Immature natural killer cell (primary cell): ENCODE results near the gene POLRMT. TPM values are rescaled to one million over a fixed set of nuclear protein-coding genes. Genes with fewer than 3 reads are reported as not detected.
A peak's percentile ranks its signal among the peaks of the same experiment; 100 is the strongest.
"Not testable (repeated sequence)": the region's sequence is repeated elsewhere in the genome, so short reads cannot be mapped to it uniquely, and the experiment has no call there.

Experiments used
- DNase-seq, 3 donors: peaks; one replicate each; pipeline ENCODE4 v3.0.0; 2022; ENCODE audit warnings: mixed read lengths in 1 of 3
- H3K27ac Mint-ChIP-seq, 6 donors: one replicate each; pipeline ENCODE4 v1.8.0; 2020; ENCODE audit warnings: mixed read lengths in 6 of 6, mild to moderate bottlenecking in 5 of 6, inconsistent platforms in 4 of 6, moderate library complexity in 3 of 6
- H3K27me3 Mint-ChIP-seq, 3 donors: one replicate each; pipeline ENCODE4 v1.8.0; 2020 to 2021; ENCODE audit warnings: low read depth in 3 of 3, mild to moderate bottlenecking in 3 of 3, mixed read lengths in 3 of 3, moderate library complexity in 3 of 3, inconsistent platforms in 1 of 3
- H3K36me3 Mint-ChIP-seq, 3 donors: one replicate each; pipeline ENCODE4 v1.8.0; 2020; ENCODE audit warnings: mixed read lengths in 3 of 3, inconsistent platforms in 2 of 3, mild to moderate bottlenecking in 2 of 3
- H3K4me1 Mint-ChIP-seq, 2 donors: one replicate each; pipeline ENCODE4 v1.8.0; 2020; ENCODE audit warnings: inconsistent platforms in 2 of 2, mild to moderate bottlenecking in 2 of 2, mixed read lengths in 2 of 2, moderate library complexity in 1 of 2
- H3K4me3 Mint-ChIP-seq, 5 donors: one replicate each; pipeline ENCODE4 v1.8.0; 2020; ENCODE audit warnings: mild to moderate bottlenecking in 5 of 5, mixed read lengths in 5 of 5, inconsistent platforms in 3 of 5, moderate library complexity in 3 of 5
- H3K9me3 Mint-ChIP-seq, 6 donors: one replicate each; pipeline ENCODE4 v1.8.0; 2020; ENCODE audit warnings: mild to moderate bottlenecking in 6 of 6, mixed read lengths in 6 of 6, inconsistent platforms in 4 of 6, moderate library complexity in 3 of 6
- polyA plus RNA-seq, 3 donors: library from polyadenylated mRNA; unstranded; fragments of 300-500 nt; fragmentation: Illumina TruSeq; gene quantifications; one replicate each; pipeline ENCODE4 v1.2.3, GENCODE V29; 2021

The POLRMT gene
- polyA plus RNA-seq, 3 donors from 2014 or later: 26.6 to 38.1 (median 37.5) TPM

DNA sequence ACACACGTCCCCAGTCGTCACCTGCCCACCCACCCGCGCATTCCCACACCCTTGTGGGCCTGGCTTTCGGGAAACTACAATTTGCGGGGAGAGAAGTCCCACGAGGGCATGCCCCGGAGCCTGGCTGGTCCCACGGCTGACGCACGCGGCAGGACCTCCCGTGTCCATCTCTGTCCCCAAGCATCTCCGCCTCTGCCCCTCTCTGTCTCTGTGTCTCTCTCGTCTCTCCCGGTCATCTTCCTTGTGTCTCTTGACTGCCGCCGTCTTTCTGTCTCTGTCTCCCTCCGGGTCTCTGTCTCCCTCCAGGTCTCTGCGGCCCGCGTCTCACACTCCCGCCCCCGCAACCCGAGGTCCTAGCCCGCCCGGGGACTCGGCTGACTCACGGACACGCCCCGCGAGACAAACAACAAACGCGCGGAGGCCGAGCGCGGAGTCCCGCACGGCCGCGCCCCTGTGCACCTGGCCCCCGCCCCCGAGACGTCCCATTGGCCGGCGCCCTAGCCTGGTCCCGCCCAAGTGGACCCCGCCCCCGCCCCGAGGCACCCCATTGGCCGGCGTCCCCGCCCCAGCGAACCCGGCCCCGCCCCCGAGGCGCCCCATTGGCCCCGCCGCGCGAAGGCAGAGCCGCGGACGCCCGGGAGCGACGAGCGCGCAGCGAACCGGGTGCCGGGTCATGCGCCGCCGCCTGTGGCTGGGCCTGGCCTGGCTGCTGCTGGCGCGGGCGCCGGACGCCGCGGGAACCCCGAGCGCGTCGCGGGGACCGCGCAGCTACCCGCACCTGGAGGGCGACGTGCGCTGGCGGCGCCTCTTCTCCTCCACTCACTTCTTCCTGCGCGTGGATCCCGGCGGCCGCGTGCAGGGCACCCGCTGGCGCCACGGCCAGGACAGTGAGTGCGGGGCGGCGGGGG is 6.2 kb upstream of the POLRMT start, which contains the start of gene FGF22:
TSS of gene FGF22 (plus strand) at position 627 of the 908 bp plus-strand sequence. CDS start at position 674, 47 bp downstream.
- H3K27ac Mint-ChIP-seq: peak within 1 kb of the TSS; percentile 87 to 99 (median 98)
- H3K36me3 Mint-ChIP-seq: no peaks in the 10 kb centered on the region
- no peaks in the 10 kb centered on the region for H3K9me3 Mint-ChIP-seq
- H3K4me3 Mint-ChIP-seq: peak within 1 kb of the TSS; percentile 83 to 96 (median 92)
- peaks cover 4 to 5% (median 5%) of the 10 kb centered on the region in 3 donors for H3K27me3 Mint-ChIP-seq
- peak; percentile 89 to 92 (median 92) for DNase-seq
- peaks cover 7 to 9% of the 10 kb centered on the region in 2 donors for H3K4me1 Mint-ChIP-seq

DNA sequence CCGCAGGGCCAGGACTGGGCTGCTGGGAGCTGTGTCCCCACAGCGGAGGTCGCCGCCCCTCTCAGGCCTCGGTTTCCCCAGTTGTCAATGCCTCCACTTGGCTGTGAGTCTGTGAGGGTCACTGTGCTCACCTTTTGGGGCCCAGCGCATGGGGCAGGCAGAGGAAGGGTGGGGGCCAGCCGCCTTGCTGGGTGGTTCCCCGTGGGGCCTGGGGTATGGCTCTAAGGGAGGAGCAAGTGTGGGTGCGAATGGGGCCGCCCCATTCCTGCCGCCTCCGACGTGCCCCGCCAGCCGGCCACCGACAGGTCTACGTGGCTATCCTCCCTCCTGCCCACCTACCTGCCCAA is 5.5 kb upstream of the POLRMT start:
- H3K4me1 Mint-ChIP-seq: peaks cover 9 to 14% of the 10 kb centered on the region in 2 donors
- no peaks in the 10 kb centered on the region for H3K36me3 Mint-ChIP-seq
- peak overlapping the region; percentile 83 to 96 (median 92) for H3K4me3 Mint-ChIP-seq
- H3K9me3 Mint-ChIP-seq: no peaks in the 10 kb centered on the region
- DNase-seq: no peak
- H3K27ac Mint-ChIP-seq: peak overlapping the region in 5 of 6 donors; percentile 95 to 99 (median 99)
- peaks cover 4 to 5% (median 4%) of the 10 kb centered on the region in 3 donors for H3K27me3 Mint-ChIP-seq

DNA sequence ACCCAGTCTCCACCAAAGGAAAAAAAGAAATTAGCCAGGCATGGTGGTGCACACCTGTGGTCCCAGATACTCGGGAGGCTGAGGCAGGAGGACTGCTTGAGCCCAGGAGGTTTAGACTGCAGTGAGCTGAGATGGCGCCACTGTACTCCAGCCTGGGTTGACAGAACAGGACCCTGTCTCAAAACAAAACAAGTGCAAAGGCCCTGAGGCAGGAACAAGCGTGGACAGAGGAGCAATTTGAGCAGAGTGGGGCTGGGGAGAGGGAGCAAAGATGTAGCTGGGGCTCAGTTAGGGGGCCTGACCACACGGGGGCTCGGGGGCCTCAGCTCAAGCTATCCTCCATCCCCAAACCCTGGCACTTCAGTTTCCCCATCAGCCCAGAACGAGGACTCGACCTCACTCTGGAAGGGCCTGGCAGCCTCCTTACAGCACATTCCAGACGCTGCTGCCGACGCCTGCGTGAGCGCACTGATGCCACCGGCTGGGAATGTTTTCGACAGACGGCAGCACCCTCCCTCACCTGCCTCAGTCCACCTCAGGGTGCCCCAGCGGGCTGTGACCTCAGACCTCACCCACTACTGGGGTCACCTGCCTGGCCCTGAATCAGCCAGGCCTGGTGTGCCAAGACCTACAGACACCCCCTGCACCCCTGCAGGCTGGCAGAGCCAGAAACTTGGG is 1.8 kb upstream of the POLRMT start:
- H3K9me3 Mint-ChIP-seq: no peaks in the 10 kb centered on the region
- H3K27ac Mint-ChIP-seq: no peak overlapping the region
- no peak overlapping the region for H3K4me3 Mint-ChIP-seq
- DNase-seq: no peak
- peaks cover 14 to 19% (median 17%) of the 10 kb centered on the region in 3 donors for H3K27me3 Mint-ChIP-seq
- peaks cover 20 to 36% of the 10 kb centered on the region in 2 donors for H3K4me1 Mint-ChIP-seq
- no peaks in the 10 kb centered on the region for H3K36me3 Mint-ChIP-seq

DNA sequence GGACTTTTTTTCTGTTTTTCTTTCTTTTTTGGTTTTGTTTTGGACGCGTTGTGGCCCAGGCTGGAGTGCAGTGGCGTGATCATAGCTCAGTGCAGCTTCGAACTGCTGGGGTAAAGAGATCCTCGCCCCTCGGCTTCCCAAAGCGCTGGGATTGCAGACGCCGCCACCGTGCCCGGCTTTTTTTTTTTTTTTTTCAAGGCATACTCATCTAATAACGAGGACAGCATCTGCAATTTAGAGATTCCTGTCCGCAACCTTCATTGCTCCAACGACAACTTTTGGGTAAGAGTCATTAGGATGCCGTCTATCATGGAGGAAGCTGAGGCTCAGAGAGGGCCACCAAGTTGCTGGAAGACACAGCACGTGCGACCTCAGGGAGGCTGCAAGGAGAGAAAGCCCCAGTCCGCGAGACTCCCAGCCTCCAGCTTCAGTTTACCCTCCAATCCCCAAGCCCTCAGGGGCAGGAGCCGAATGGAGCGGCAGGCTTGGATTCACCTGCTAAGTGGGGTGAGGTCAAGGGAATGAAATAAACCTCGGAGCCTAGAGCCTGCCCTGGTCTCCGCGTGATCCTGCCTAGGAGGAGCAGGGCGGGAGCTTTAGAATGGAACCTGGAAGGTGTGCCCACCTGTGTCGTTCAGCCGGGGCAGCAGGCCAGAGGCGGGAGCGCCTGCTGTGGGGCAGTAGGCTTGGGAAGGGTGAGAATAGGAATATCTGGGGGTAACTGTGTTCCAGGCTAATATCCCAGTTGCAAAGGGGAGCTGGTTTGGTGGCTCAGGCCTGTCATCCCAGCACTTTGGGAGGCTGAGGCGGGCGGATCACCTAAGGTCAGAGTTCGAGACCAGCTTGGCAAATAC is 676 bp upstream of the POLRMT start:
- Mint-ChIP-seq H3K4me1 (peaks cover 16 to 34% of the 10 kb centered on the region in 2 donors), H3K36me3 (peaks cover 0 to 2% (median 2%) of the 10 kb centered on the region in 3 donors), H3K4me3 (peak overlapping the region; percentile 90 to 97 (median 93)), H3K27ac (peak overlapping the region; percentile 90 to 95 (median 94)), H3K27me3 (peaks cover 10 to 14% (median 13%) of the 10 kb centered on the region in 3 donors), H3K9me3 (no peaks in the 10 kb centered on the region)
- no peak for DNase-seq

DNA sequence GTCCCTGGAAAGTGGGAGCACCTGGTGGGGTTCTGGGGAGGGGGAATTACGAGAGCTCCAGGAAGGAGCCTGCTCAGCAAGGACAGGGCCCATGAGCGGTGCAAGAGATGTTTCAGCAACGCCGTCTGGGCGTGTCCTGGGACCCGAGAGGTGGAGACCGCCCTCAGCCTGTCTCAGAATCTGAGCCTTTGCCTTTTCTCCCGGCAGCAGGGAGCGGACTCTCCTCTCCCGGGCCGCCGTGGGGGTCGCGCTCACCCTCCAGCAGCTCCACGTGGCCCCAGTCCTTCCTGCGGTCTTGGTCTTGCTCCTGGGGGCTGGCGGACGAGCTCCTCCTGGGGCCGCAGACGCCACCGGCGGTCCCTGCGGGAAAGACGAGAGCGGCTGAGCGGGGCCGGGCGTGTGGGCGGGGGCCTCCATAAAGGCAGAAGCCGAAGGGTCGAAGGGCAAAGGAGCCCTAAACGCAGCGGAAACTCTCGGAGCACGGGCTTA is 714 bp downstream of the POLRMT start:
- H3K4me3 Mint-ChIP-seq: peak overlapping the region; percentile 90 to 97 (median 93)
- H3K9me3 Mint-ChIP-seq: no peaks in the 10 kb centered on the region
- peaks cover 21 to 37% of the 10 kb centered on the region in 2 donors for H3K4me1 Mint-ChIP-seq
- H3K27ac Mint-ChIP-seq: peak overlapping the region; percentile 86 to 95 (median 93)
- H3K36me3 Mint-ChIP-seq: peaks cover 5 to 9% (median 9%) of the 10 kb centered on the region in 3 donors
- peaks cover 10 to 14% (median 13%) of the 10 kb centered on the region in 3 donors for H3K27me3 Mint-ChIP-seq
- DNase-seq: no peak

DNA sequence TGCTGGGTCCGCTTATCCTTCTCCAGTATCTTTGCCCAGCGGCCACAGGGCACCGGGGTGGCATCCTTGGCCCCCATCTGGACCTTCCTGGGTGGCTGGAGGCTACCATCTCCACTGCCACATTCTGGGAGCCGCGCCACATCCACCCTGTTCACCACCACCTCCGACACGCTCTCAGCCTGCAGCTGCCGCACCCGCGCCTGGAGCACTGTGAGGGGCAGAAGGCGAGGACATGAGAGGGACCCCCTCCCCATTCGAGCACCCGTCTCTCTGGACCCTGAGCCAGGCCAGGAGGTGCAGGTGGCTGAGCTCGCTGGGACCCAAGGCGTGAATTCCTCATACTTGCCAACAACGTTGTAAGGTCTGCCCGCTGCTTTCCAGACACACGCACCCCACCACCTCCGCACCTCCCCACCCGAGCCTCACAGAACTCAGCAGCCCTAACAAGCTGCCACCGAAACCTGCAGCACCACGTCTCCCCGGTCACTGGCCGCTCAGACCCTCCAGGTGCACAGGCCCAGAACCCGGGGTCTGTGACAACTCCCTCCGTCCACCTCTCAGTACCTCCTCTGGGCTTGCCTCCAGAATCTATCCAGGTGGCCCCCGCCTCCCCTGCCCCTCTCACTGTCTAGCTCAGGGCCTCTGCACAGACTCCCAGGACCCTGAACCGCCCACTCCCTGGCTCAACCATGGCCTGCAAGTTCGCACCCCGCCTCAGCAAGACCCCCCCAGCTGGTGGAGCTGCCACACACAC is 3.2 kb downstream of the POLRMT start:
- H3K36me3 Mint-ChIP-seq: peaks cover 5 to 16% (median 16%) of the 10 kb centered on the region in 3 donors
- H3K4me3 Mint-ChIP-seq: peak overlapping the region in 1 of 5 donors; percentile 13
- H3K9me3 Mint-ChIP-seq: no peaks in the 10 kb centered on the region
- peak overlapping the region in 1 of 6 donors; percentile 55 for H3K27ac Mint-ChIP-seq
- H3K4me1 Mint-ChIP-seq: peaks cover 21 to 38% of the 10 kb centered on the region in 2 donors
- H3K27me3 Mint-ChIP-seq: peaks cover 10 to 16% (median 14%) of the 10 kb centered on the region in 3 donors
- no peak for DNase-seq

DNA sequence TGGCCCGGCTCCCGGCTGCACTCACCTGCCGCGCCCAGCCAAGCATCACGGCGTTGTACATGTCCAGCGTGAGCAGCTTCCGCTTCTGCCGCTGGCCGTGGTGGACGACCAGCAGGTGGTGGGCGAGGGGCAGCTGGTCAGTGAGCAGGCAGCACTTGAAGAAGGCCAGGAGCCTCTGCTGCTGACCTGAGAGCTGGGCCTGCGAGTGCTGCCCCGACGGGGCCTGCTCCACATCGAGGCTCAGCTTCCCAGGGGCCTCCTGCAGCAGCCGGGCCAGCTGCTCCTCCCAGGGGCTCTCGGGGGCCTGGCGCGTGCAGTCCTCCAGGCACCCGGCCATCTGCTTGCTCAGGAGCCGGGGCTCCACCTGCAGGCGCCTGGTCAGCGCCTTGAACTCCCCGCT is 3.8 kb downstream of the POLRMT start:
- Mint-ChIP-seq H3K27me3 (peaks cover 10 to 16% (median 14%) of the 10 kb centered on the region in 3 donors), H3K4me1 (peaks cover 21 to 38% of the 10 kb centered on the region in 2 donors), H3K36me3 (peaks cover 5 to 16% (median 16%) of the 10 kb centered on the region in 3 donors)
- H3K27ac Mint-ChIP-seq, DNase-seq, H3K4me3 Mint-ChIP-seq, H3K9me3 Mint-ChIP-seq: not testable (repeated sequence)

DNA sequence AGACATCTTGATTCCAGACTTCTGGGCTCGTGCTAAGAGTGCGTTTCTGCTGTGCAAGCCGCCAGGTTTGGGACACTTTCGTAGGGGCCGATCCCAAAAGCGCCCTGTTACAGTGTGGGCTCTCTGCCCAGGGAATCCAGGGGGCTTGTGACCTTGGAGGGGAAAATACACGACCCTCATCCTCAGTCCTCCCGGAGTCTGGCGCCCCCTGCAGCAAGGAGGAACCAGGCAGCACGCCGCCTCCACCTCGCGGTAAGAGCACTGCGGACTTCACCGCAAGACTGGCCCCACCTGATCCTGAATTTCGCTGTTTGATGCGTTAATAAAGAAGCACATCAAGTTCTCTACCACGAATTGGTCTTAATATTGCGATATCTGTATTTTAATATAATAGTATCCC is 5.2 kb downstream of the POLRMT start:
- no peak for DNase-seq
- H3K27ac Mint-ChIP-seq: no peak overlapping the region

DNA sequence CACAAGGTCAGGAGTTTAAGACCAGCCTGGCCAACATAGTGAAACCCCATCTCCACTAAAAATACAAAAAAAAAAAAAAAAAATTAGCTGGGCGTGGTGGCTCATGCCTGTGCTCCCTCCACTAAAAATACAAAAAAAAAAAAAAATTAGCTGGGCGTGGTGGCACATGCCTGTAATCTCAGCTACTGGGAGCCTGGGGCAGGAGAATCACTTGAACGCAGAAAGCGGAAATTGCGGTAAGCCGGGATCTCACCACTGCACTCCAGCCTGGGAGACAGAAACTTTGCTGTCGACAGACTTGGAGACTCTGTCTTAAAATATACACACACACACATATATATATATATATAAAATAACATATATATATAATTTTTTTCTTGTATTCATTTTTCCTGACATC is 6.8 kb downstream of the POLRMT start:
- not testable (repeated sequence) for DNase-seq, H3K9me3 Mint-ChIP-seq, H3K4me3 Mint-ChIP-seq, H3K27ac Mint-ChIP-seq, H3K27me3 Mint-ChIP-seq
- Mint-ChIP-seq H3K4me1 (peaks cover 13 to 15% of the 10 kb centered on the region in 2 donors), H3K36me3 (peaks cover 5 to 16% (median 16%) of the 10 kb centered on the region in 3 donors)

More for the DNA sequence above, 5.2 kb downstream of the POLRMT start:
- H3K9me3 Mint-ChIP-seq: no peaks in the 10 kb centered on the region
- no peak overlapping the region for H3K4me3 Mint-ChIP-seq
- peaks cover 3 to 11% (median 10%) of the 10 kb centered on the region in 3 donors for H3K27me3 Mint-ChIP-seq
- peaks cover 5 to 16% (median 16%) of the 10 kb centered on the region in 3 donors for H3K36me3 Mint-ChIP-seq
- H3K4me1 Mint-ChIP-seq: peaks cover 13 to 29% of the 10 kb centered on the region in 2 donors

DNA sequence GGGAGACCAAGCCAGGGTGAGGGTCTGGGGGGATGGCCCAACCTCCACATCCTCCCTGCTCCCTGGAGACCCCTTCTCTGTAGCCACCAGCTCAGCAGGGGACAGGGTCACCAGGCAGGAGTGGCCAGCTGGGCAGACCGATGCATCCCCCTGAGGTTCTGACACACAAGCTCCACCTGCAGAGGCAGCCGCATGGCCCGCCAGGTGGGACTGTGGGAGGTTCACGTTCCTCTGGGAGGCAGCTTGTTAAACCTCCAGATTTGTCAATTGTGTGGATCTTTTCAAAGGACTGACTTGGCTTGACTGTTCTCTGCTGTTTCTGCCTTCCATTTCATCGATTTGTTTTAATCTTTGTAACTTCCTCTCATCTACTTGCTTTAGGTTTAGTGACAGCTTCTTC is 8.1 kb downstream of the POLRMT start:
- Mint-ChIP-seq H3K9me3 (no peaks in the 10 kb centered on the region), H3K4me1 (peaks cover 8 to 10% of the 10 kb centered on the region in 2 donors), H3K27me3 (peaks cover 0 to 3% (median 3%) of the 10 kb centered on the region in 3 donors), H3K27ac (no peak overlapping the region), H3K4me3 (no peak overlapping the region), H3K36me3 (peaks cover 5 to 16% (median 16%) of the 10 kb centered on the region in 3 donors)
- no peak for DNase-seq

DNA sequence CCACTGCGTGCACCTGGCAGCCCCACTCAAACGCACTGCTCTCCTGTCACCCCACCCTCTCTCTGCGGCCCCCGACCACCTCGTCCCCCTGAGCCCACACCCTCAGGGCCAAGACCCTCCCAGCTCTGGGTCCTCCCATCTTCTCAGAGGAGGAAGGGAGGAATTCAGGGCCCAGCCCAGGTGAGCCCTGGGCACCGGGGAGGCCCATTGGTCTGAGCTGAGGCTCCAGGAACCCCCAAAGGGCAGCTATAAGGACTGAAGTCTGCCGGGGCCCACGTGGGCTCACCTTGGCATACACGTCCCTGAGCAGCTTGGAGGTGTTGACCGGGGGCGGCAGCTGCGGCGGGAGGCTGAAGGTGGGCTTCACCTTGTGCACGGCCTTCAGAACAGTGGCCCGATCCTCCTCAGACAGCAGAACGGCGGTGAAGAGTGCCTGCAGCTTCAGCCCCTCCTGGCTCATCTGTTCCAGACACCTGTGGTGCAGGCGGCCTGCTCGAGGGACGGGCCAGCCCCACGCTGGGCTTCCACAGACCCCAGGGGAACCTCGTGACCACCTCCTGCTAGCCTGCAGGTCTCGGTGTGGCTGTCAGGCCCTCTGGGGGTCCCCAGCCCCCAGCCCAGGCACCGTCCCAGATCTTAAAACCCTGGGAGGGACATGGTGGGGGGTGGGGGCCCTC is 8.8 kb downstream of the POLRMT start:
- Mint-ChIP-seq H3K4me3 (no peak overlapping the region), H3K27ac (no peak overlapping the region), H3K9me3 (no peaks in the 10 kb centered on the region), H3K4me1 (peaks cover 7 to 8% of the 10 kb centered on the region in 2 donors), H3K27me3 (peaks cover 0 to 3% (median 3%) of the 10 kb centered on the region in 3 donors), H3K36me3 (peaks cover 5 to 16% (median 16%) of the 10 kb centered on the region in 3 donors)
- no peak for DNase-seq

DNA sequence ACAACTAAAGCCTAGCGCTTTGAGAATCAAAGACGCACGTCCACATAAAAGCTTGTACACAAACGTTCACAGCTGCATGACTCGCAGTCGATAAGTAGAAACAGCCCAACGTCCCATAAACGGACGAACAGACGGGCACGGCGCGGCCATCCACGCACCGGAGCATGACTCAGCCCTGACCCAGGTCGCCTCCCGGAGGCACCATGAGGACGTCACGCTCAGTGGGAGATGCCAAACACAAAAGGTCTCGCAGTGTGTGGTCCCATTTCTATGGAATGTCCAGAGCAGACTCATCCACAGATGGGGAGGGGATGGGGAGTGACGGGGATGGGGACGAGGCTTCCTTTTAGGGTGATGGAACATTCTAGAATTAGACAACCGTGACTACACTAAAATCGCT is 9.4 kb downstream of the POLRMT start:
- Mint-ChIP-seq H3K4me3 (no peak overlapping the region), H3K27me3 (peaks cover 0 to 3% (median 3%) of the 10 kb centered on the region in 3 donors), H3K4me1 (peaks cover 5 to 6% of the 10 kb centered on the region in 2 donors), H3K27ac (no peak overlapping the region), H3K9me3 (no peaks in the 10 kb centered on the region), H3K36me3 (peaks cover 5 to 14% (median 13%) of the 10 kb centered on the region in 3 donors)
- no peak for DNase-seq
